Endothelial cell of umbilical vein (primary cell): ENCODE data around the gene TNRC6C. TPM values are rescaled to one million over a fixed set of nuclear protein-coding genes. Genes with fewer than 3 reads are reported as not detected.

Source experiments
- BruUV-seq: library from RNA; stranded (reverse); fragments of 400-500 nt; replicated peaks from 2 replicates; lab custom pipeline; 2021; lab: Mats Ljungman, UMichigan
- CTCF ChIA-PET: fragments of 300-600, 350-600 bp; sonication (Branson Sonifier 250); formaldehyde crosslinking; loops from one replicate; lab custom pipeline; 2021; ENCODE audit warnings: antibody characterized with exemption, inconsistent platforms; lab: Charles Lee
- POLR2A ChIA-PET: fragments of 300-600, 350-600 bp; sonication (Branson Sonifier 250); formaldehyde crosslinking; loops from one replicate; lab custom pipeline; 2021; ENCODE audit warnings: antibody characterized with exemption, inconsistent platforms; lab: Charles Lee
- DNase-seq: peaks from one replicate; pipeline ENCODE4 v3.0.0-alpha.2; 2011; ENCODE audit warnings: low read depth, low spot score
- FAIRE-seq: peaks from 2 replicates; lab custom pipeline; 2011; peaks lifted over from hg19 to GRCh38; lab: Jason Lieb, UNC
- H2AFZ ChIP-seq: 2 replicates; pipeline ENCODE4 v1.6.0; 2012; ENCODE audit warnings: low read depth, low read length, control low read depth, inconsistent platforms
- H3K27ac ChIP-seq: 2 replicates; pipeline ENCODE4 v1.5.1; 2011; ENCODE audit warnings: low read depth, mild to moderate bottlenecking, control low read depth, low read length, moderate library complexity; ENCODE audit not compliant: insufficient read depth
- H3K27me3 ChIP-seq, 2 experiments: 2 replicates each; pipeline versions ENCODE4 v1.6.0 to v1.6.1; 2011; ENCODE audit warnings: low read length in 2 of 2, mixed read lengths in 1 of 2; ENCODE audit not compliant: control insufficient read depth in 2 of 2, insufficient read depth in 2 of 2
- H3K36me3 ChIP-seq, 2 experiments: 2 replicates in 1 of 2; 3 replicates in 1 of 2; pipeline ENCODE4 v1.5.1; 2011; ENCODE audit warnings: low read length in 2 of 2, mild to moderate bottlenecking in 1 of 2, moderate library complexity in 1 of 2; ENCODE audit not compliant: control insufficient read depth in 2 of 2, insufficient read depth in 2 of 2; ENCODE audit errors: extremely low read depth in 1 of 2
- H3K4me1 ChIP-seq: 3 replicates; pipeline ENCODE4 v1.5.1; 2011; ENCODE audit warnings: mild to moderate bottlenecking, low read length; ENCODE audit not compliant: control insufficient read depth, insufficient read depth; ENCODE audit errors: extremely low read depth
- H3K4me2 ChIP-seq: 2 replicates; pipeline ENCODE4 v1.6.1; 2011; ENCODE audit warnings: low read length, control low read depth, mixed read lengths; ENCODE audit not compliant: insufficient read depth
- H3K4me3 ChIP-seq, 3 experiments: fragments of 200-600 bp in 1 of 3; sonication (generic), shearing (Covaris generic) in 1 of 3; replicated peaks in 1 of 3; 2 replicates each; pipeline ENCODE4 v1.5.1; 2011 to 2016; ENCODE audit warnings: control low read depth in 3 of 3, low read length in 3 of 3, mild to moderate bottlenecking in 2 of 3, inconsistent platforms in 1 of 3, low read depth in 1 of 3, moderate library complexity in 1 of 3; ENCODE audit not compliant: insufficient read depth in 1 of 3
- H3K79me2 ChIP-seq: 2 replicates; pipeline ENCODE4 v1.6.0; 2012; ENCODE audit warnings: low read length, inconsistent platforms; ENCODE audit not compliant: control insufficient read depth, insufficient read depth
- H3K9ac ChIP-seq: replicated peaks from 2 replicates; pipeline ENCODE3; 2011; ENCODE audit warnings: low read length, control low read depth; ENCODE audit not compliant: insufficient read depth; ENCODE audit errors: extremely low read depth
- H3K9me1 ChIP-seq: replicated peaks from 3 replicates; pipeline ENCODE4 v1.6.0; 2011; ENCODE audit warnings: mild to moderate bottlenecking, low read length; ENCODE audit not compliant: control insufficient read depth, insufficient read depth; ENCODE audit errors: extremely low read depth
- H3K9me3 ChIP-seq: replicated peaks from 2 replicates; pipeline ENCODE4 v1.5.1; 2012; ENCODE audit warnings: low read length, inconsistent platforms; ENCODE audit not compliant: control insufficient read depth, insufficient read depth
- H4K20me1 ChIP-seq: replicated peaks from 2 replicates; pipeline ENCODE3; 2011; ENCODE audit warnings: mild to moderate bottlenecking, low read length; ENCODE audit not compliant: control insufficient read depth, insufficient read depth; ENCODE audit errors: extremely low read depth
- dilution Hi-C: fragments of 300-500 bp; cut with MboI; formaldehyde crosslinking; loops from one replicate; pipeline ENCODE4 v1.15.0; 2019; ENCODE audit warnings: low sequenced_read_pairs; ENCODE audit not compliant: extremely low pct_ligation_motif_present
- intact Hi-C: fragments of 100-400 bp; cut with micrococcal nuclease; formaldehyde crosslinking; loops from one replicate; pipeline ENCODE4 v1.10.0; 2022
- polyA plus RNA-seq, 4 experiments: library from polyadenylated mRNA; depleted of rRNA in 3 of 4; stranded (reverse) in 3 of 4; unstranded in 1 of 4; fragments of >200 nt; gene quantifications; 2 replicates each; pipeline versions ENCODE4 v1.2.1 to v1.2.3, GENCODE V29; 2011 to 2012; ENCODE audit warnings: missing spikeins in 1 of 4
- total RNA-seq: library from RNA; stranded (reverse); gene quantifications from 2 replicates; pipeline ENCODE4 v1.2.3, GENCODE V29; 2021
- TF ChIP-seq, protein P1 (sequence below): IDR thresholded peaks from 2 replicates; pipeline ENCODE4 v1.6.1; 2011; ENCODE audit not compliant: insufficient read depth, insufficient read length
- TF ChIP-seq, protein P2 (sequence below), 2 donors: IDR thresholded peaks; 1 replicate in 1 of 2; 2 replicates in 1 of 2; pipeline ENCODE4 v1.5.1; 2011; ENCODE audit warnings: low read length in 2 of 2, mild to moderate bottlenecking in 2 of 2, moderate library complexity in 2 of 2, control low read depth in 1 of 2, inconsistent platforms in 1 of 2, low read depth in 1 of 2; ENCODE audit not compliant: insufficient read depth in 1 of 2; ENCODE audit errors: extremely low read depth in 1 of 2

TNRC6C gene
- total and polyA plus RNA-seq, 2 donors (not counting 3 experiments of a cell fraction or from before 2014, with no cell fraction given), result 2.1 to 17.5 TPM

DNA sequence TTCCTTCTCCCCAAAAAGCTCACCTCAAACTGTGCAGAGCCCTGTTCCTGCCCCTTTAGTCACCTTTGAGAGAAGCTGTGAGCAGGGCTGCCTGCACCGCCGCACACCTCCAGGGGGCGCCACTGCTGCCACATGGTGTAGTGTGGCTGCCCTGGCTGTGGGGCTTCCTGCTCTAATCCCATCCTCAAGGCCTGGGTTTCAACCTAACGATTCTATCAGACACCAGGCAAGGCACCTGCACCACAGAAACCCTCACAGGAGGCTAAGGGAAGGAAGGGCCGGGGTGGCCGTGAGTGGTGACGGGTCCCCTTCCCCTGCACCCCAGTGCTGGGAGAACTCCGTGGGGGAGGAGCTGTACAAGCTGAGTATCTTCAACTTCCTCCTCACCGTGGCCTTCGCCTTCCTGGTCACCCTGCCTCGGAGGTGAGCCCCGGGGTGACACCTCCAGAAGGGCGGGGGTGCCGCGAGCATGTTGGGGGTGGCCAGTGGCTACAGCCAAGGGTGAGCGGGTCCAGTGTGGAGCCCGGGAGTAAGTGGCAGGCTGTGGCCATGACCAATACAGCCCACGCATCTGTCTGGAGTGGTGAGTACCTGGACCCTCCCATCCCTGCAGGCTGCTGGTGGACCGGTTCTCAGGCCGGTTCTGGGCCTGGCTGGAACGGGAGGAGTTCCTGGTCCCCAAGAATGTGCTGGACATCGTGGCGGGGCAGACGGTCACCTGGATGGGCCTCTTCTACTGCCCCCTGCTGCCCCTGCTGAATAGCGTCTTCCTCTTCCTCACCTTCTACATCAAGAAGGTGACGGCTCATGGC, 179.1 kb downstream of the TNRC6C start:
- Histone ChIP-seq H3K36me3 (no peaks in the 10 kb centered on the region), H3K9me1 (no peaks in the 10 kb centered on the region), H3K9ac (no peak overlapping the region), H2AFZ (no peak overlapping the region), H3K4me1 (peaks cover 14% of the 10 kb centered on the region), H3K4me2 (no peak overlapping the region), H3K27me3 (no peaks in the 10 kb centered on the region), H3K9me3 (no peaks in the 10 kb centered on the region), H4K20me1 (no peaks in the 10 kb centered on the region), H3K79me2 (no peaks in the 10 kb centered on the region), H3K27ac (no peak overlapping the region), H3K4me3 (no peak overlapping the region)
- FAIRE-seq (no peak), DNase-seq (no peak)
- CTCF ChIA-PET, result interaction anchor here (1.2 to 1.4 kb wide), 4 partner anchors 25 to 124 kb away, joined by 3 to 5 read pairs (median 4); no protein-coding TSS in a partner anchor
- dilution Hi-C loops (no loop called here), intact Hi-C loops (no loop called here)
- no TSS peak for BruUV-seq
- TF ChIP-seq, protein P1, sequence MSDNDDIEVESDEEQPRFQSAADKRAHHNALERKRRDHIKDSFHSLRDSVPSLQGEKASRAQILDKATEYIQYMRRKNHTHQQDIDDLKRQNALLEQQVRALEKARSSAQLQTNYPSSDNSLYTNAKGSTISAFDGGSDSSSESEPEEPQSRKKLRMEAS, result no peak
- TF ChIP-seq, protein P2, sequence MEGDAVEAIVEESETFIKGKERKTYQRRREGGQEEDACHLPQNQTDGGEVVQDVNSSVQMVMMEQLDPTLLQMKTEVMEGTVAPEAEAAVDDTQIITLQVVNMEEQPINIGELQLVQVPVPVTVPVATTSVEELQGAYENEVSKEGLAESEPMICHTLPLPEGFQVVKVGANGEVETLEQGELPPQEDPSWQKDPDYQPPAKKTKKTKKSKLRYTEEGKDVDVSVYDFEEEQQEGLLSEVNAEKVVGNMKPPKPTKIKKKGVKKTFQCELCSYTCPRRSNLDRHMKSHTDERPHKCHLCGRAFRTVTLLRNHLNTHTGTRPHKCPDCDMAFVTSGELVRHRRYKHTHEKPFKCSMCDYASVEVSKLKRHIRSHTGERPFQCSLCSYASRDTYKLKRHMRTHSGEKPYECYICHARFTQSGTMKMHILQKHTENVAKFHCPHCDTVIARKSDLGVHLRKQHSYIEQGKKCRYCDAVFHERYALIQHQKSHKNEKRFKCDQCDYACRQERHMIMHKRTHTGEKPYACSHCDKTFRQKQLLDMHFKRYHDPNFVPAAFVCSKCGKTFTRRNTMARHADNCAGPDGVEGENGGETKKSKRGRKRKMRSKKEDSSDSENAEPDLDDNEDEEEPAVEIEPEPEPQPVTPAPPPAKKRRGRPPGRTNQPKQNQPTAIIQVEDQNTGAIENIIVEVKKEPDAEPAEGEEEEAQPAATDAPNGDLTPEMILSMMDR (IDR thresholded peaks at IDR 0.05; ENCODE audit: extremely low read depth in 1 of 2, insufficient read depth in 1 of 2, low read depth in 1 of 2, low read length in 2 of 2), result peak; percentile 35 to 38
- POLR2A ChIA-PET, result no interaction called here
